ENCODE measurements around the gene PPP1R14C. TPM values are rescaled to one million over a fixed set of nuclear protein-coding genes. Genes with fewer than 3 reads are reported as not detected.

The PPP1R14C gene
- total RNA-seq, 1 experiment from 2014 or later, result not detected

GRCh38 chr6:150138638-150139037, 4.2 kb upstream of the PPP1R14C start:
- DNase-seq (ENCODE audit: low read depth), result no peak

GRCh38 chr6:150139533-150139932, 3.3 kb upstream of the PPP1R14C start:
- DNase-seq (ENCODE audit: low read depth), result no peak

GRCh38 chr6:150140236-150140969, 2.4 kb upstream of the PPP1R14C start:
- no peak for DNase-seq (ENCODE audit: low read depth)

GRCh38 chr6:150142097-150142669, 661 bp upstream of the PPP1R14C start:
- peak; percentile 19 for DNase-seq (ENCODE audit: low read depth)

- no peak for DNase-seq (ENCODE audit: low read depth)
Observed at GRCh38 chr6:150143516-150144293, 861 bp downstream of the PPP1R14C start.

GRCh38 chr6:150144294-150144868, 1.5 kb downstream of the PPP1R14C start:
- DNase-seq (ENCODE audit: low read depth), result no peak

- DNase-seq (ENCODE audit: low read depth), result no peak
Observed at GRCh38 chr6:150145427-150145826, 2.6 kb downstream of the PPP1R14C start.

- no peak for DNase-seq (ENCODE audit: low read depth)
Observed at GRCh38 chr6:150145830-150146229, 3.0 kb downstream of the PPP1R14C start.

- DNase-seq (ENCODE audit: low read depth), result no peak
Observed at GRCh38 chr6:150146436-150146835, 3.6 kb downstream of the PPP1R14C start.

GRCh38 chr6:150149146-150149545, 6.3 kb downstream of the PPP1R14C start:
- no peak for DNase-seq (ENCODE audit: low read depth)

- no peak for DNase-seq (ENCODE audit: low read depth)
Observed at GRCh38 chr6:150150458-150150820, 7.6 kb downstream of the PPP1R14C start.

GRCh38 chr6:150150821-150151646, 8.2 kb downstream of the PPP1R14C start:
- no peak for DNase-seq (ENCODE audit: low read depth)

GRCh38 chr6:150152891-150153876, 10.3 kb downstream of the PPP1R14C start:
- DNase-seq (ENCODE audit: low read depth), result no peak

- DNase-seq (ENCODE audit: low read depth), result no peak
Observed at GRCh38 chr6:150153905-150154492, 11.2 kb downstream of the PPP1R14C start.

GRCh38 chr6:150156460-150156859, 13.6 kb downstream of the PPP1R14C start:
- DNase-seq (ENCODE audit: low read depth), result no peak

GRCh38 chr6:150157081-150157480, 14.2 kb downstream of the PPP1R14C start:
- no peak for DNase-seq (ENCODE audit: low read depth)

- no peak for DNase-seq (ENCODE audit: low read depth)
Observed at GRCh38 chr6:150159757-150160156, 16.9 kb downstream of the PPP1R14C start.

GRCh38 chr6:150163970-150164369, 21.1 kb downstream of the PPP1R14C start:
- no peak for DNase-seq (ENCODE audit: low read depth)

- no peak for DNase-seq (ENCODE audit: low read depth)
Observed at GRCh38 chr6:150165020-150165702, 22.3 kb downstream of the PPP1R14C start.

Measured in RPMI7951 (cell line).